Measurements from ENCODE around the gene EML3. TPM values are rescaled to one million over a fixed set of nuclear protein-coding genes. Genes with fewer than 3 reads are reported as not detected.

EML3 gene
- total RNA-seq, 1 experiment from 2014 or later, result 51.1 TPM

DNA sequence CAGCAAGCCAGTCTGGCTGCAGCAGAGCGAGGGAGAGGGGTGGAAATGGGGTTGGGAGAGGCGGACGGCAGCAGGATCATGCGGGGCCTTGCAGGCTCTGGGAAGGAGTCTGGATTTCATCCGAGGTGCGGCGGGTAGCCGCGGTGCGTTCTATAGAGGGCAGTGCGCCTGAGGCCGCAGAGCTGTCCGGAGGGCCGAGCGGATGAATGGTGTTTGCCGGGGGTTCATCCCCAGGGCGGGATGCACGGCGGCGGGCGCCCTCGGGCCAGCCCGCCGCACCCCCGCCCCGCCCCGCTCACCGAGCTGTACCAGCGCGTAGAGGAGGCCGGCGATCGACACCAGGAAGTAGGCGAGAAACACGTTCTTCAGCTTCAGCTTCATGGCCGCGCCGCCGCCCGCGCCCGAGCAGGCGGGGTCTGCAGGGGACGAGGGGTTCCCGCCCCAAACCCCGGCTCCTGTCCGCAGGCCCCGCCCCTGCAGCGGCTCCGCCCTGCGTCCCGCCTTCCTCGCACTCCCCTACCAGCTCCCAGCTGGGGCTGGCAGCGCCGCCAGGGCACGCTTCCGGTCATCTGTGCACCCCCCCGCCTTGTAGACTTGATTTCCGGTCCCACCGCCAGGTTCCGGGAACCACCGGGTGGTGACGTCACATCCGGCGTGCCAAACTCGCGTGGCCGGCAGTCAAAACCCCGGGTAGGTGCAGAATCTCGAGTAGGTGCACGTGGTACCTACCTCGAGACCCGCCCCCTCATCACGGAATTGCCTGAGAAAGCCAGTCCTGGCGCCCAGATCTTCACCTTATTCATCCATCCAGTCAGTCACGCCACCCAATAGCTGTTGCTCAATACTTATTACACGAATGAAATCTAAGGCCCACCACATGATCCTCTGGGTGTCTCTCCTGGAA is 9.2 kb upstream of the EML3 start, which contains the start of gene B3GAT3 (continued):
- no peak for TF ChIP-seq NR2C2 (CRISPR knock-in tag; IDR thresholded peaks at IDR 0.05)
- TF ChIP-seq JUN (CRISPR knock-in tag; IDR thresholded peaks at IDR 0.05), result no peak
- TF ChIP-seq, protein P1, sequence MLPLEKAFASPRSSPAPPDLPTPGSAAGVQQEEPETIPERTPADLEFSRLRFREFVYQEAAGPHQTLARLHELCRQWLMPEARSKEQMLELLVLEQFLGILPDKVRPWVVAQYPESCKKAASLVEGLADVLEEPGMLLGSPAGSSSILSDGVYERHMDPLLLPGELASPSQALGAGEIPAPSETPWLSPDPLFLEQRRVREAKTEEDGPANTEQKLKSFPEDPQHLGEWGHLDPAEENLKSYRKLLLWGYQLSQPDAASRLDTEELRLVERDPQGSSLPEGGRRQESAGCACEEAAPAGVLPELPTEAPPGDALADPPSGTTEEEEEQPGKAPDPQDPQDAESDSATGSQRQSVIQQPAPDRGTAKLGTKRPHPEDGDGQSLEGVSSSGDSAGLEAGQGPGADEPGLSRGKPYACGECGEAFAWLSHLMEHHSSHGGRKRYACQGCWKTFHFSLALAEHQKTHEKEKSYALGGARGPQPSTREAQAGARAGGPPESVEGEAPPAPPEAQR (CRISPR knock-in tag; IDR thresholded peaks at IDR 0.05), result no peak
- TF ChIP-seq ZNF232 (CRISPR knock-in tag; IDR thresholded peaks at IDR 0.05), result no peak
- 0 out of 2 replicates have a peak, but pooled peaks have one; percentile 27 for TF ChIP-seq ERG (CRISPR knock-in tag; IDR thresholded peaks at IDR 0.05)
- no peak for TF ChIP-seq MLX (CRISPR knock-in tag; IDR thresholded peaks at IDR 0.05)
- TF ChIP-seq ATF2 (CRISPR knock-in tag; IDR thresholded peaks at IDR 0.05; ENCODE audit: borderline replicate concordance, low read depth), result no peak
- no peak for TF ChIP-seq PRDM15 (CRISPR knock-in tag; IDR thresholded peaks at IDR 0.05)
- TF ChIP-seq, protein P2, sequence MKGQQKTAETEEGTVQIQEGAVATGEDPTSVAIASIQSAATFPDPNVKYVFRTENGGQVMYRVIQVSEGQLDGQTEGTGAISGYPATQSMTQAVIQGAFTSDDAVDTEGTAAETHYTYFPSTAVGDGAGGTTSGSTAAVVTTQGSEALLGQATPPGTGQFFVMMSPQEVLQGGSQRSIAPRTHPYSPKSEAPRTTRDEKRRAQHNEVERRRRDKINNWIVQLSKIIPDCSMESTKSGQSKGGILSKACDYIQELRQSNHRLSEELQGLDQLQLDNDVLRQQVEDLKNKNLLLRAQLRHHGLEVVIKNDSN (CRISPR knock-in tag; IDR thresholded peaks at IDR 0.05), result peak; percentile 80
- TF ChIP-seq SP1 (CRISPR knock-in tag; conservative IDR thresholded peaks at IDR 0.05), result peak; percentile 96
- TF ChIP-seq, protein P3, sequence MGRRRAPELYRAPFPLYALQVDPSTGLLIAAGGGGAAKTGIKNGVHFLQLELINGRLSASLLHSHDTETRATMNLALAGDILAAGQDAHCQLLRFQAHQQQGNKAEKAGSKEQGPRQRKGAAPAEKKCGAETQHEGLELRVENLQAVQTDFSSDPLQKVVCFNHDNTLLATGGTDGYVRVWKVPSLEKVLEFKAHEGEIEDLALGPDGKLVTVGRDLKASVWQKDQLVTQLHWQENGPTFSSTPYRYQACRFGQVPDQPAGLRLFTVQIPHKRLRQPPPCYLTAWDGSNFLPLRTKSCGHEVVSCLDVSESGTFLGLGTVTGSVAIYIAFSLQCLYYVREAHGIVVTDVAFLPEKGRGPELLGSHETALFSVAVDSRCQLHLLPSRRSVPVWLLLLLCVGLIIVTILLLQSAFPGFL (CRISPR knock-in tag; IDR thresholded peaks at IDR 0.05; ENCODE audit: borderline replicate concordance), result no peak
- TF ChIP-seq E2F5 (CRISPR knock-in tag; IDR thresholded peaks at IDR 0.05), result peak; percentile 93
- TF ChIP-seq ZBTB21 (CRISPR knock-in tag; IDR thresholded peaks at IDR 0.05; ENCODE audit: borderline replicate concordance), result no peak
- peak; percentile 97 for TF ChIP-seq MAX (CRISPR knock-in tag; IDR thresholded peaks at IDR 0.05)
- TF ChIP-seq, protein P4, sequence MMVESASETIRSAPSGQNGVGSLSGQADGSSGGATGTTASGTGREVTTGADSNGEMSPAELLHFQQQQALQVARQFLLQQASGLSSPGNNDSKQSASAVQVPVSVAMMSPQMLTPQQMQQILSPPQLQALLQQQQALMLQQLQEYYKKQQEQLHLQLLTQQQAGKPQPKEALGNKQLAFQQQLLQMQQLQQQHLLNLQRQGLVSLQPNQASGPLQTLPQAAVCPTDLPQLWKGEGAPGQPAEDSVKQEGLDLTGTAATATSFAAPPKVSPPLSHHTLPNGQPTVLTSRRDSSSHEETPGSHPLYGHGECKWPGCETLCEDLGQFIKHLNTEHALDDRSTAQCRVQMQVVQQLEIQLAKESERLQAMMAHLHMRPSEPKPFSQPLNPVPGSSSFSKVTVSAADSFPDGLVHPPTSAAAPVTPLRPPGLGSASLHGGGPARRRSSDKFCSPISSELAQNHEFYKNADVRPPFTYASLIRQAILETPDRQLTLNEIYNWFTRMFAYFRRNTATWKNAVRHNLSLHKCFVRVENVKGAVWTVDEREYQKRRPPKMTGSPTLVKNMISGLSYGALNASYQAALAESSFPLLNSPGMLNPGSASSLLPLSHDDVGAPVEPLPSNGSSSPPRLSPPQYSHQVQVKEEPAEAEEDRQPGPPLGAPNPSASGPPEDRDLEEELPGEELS (CRISPR knock-in tag; IDR thresholded peaks at IDR 0.05), result peak; percentile 84
- TF ChIP-seq ZNF219 (CRISPR knock-in tag; IDR thresholded peaks at IDR 0.05; ENCODE audit: borderline replicate concordance), result no peak
- TF ChIP-seq, protein P5, sequence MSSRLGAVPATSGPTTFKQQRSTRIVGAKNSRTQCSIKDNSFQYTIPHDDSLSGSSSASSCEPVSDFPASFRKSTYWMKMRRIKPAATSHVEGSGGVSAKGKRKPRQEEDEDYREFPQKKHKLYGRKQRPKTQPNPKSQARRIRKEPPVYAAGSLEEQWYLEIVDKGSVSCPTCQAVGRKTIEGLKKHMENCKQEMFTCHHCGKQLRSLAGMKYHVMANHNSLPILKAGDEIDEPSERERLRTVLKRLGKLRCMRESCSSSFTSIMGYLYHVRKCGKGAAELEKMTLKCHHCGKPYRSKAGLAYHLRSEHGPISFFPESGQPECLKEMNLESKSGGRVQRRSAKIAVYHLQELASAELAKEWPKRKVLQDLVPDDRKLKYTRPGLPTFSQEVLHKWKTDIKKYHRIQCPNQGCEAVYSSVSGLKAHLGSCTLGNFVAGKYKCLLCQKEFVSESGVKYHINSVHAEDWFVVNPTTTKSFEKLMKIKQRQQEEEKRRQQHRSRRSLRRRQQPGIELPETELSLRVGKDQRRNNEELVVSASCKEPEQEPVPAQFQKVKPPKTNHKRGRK (CRISPR knock-in tag; IDR thresholded peaks at IDR 0.05; ENCODE audit: borderline replicate concordance), result no peak
- no peak for TF ChIP-seq CTCF (IDR thresholded peaks at IDR 0.05)

Data from WTC11 (cell line).